NCI-H2107 (cell line): Measurements from ENCODE around the gene NYNRIN.
"Not testable (repeated sequence)": the region's sequence is repeated elsewhere in the genome, so short reads cannot be mapped to it uniquely, and the experiment has no call there.

Source experiments
- DNase-seq: peaks from one replicate; lab custom pipeline; 2025; lab: John Stamatoyannopoulos, UW

NYNRIN gene

DNA sequence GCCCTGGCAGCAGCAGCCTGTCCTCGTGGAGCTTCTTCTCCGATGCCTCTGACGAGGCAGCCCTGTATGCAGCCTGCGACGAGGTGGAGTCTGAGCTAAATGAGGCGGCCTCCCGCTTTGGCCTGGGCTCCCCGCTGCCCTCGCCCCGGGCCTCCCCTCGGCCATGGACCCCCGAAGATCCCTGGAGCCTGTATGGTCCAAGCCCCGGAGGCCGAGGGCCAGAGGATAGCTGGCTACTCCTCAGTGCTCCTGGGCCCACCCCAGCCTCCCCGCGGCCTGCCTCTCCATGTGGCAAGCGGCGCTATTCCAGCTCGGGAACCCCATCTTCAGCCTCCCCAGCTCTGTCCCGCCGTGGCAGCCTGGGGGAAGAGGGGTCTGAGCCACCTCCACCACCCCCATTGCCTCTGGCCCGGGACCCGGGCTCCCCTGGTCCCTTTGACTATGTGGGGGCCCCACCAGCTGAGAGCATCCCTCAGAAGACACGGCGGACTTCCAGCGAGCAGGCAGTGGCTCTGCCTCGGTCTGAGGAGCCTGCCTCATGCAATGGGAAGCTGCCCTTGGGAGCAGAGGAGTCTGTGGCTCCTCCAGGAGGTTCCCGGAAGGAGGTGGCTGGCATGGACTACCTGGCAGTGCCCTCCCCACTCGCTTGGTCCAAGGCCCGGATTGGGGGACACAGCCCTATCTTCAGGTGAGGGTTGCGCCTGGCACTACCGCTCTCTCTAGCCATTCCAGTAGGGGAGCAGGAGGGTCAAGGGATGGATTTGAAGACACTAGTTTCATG, 28.7 kb upstream of the NYNRIN start:
- DNase-seq: no peak

DNA sequence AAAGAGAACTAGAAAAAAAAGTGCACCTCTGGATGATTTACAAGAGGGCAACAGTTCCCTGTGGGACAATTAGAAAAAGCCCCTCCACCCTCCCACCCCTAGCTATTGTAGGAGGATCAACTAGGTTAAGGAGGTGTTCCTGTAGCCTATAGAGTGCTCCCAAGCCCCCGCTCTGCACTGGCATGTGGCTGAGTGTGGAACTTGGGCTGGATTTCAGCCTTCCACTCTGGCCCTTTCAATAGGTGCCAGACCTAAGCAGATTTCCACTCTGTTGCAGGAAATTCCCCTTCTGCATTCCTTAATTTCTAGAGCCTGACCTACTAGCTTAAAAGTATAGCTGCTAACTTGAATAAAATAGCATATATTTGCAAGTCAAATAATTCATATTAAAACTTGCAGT, 28.1 kb upstream of the NYNRIN start:
- no peak for DNase-seq

DNA sequence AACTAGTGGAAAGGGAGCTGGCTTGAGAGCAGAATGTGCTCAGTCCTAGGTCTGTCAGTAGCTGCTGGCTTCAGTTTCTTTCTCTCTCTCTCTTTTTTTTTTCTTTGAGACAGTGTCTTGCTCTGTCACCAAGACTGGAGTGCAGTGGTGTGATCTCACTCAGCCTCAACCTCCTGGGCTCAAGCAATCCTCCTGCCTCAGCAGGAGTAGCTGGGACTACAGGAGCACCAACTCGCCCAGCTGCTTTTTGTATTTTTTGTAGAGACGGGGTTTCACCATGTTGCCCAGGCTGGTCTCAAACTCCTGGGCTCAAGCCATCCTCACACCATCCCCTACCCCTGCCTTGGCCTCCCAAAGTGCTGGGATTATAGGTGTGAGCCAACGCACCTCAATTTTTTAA, 27.2 kb upstream of the NYNRIN start:
- DNase-seq: not testable (repeated sequence)

DNA sequence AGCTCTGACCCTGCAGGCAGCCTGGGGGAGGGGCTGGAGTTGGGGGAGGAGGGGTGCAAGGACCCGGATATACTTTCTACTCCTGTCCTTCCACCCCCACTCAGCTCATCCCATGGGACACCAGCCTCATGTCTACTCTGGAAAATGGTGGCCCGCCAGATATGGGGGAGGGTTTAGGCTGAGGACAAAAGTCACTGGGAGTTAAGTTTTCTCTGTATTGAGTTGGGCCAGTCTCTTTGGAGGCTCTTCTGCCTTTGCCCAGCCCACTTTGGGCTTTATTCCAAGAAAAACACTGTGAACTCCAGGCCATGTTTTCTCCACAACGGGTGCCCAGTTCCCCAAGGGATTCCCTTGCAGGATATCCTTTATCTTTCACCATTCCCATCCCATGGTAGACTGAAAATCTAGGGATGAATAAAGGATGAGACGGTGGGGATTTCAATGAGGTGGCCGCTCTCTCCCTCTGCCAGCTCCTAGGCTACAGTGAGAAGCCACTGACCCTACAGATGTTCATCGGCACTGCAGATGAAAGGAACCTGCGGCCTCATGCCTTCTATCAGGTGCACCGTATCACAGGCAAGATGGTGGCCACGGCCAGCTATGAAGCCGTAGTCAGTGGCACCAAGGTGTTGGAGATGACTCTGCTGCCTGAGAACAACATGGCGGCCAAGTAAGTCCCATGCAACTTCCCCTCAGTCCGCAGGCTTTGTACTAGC, 25.9 kb upstream of the NYNRIN start:
- no peak for DNase-seq

DNA sequence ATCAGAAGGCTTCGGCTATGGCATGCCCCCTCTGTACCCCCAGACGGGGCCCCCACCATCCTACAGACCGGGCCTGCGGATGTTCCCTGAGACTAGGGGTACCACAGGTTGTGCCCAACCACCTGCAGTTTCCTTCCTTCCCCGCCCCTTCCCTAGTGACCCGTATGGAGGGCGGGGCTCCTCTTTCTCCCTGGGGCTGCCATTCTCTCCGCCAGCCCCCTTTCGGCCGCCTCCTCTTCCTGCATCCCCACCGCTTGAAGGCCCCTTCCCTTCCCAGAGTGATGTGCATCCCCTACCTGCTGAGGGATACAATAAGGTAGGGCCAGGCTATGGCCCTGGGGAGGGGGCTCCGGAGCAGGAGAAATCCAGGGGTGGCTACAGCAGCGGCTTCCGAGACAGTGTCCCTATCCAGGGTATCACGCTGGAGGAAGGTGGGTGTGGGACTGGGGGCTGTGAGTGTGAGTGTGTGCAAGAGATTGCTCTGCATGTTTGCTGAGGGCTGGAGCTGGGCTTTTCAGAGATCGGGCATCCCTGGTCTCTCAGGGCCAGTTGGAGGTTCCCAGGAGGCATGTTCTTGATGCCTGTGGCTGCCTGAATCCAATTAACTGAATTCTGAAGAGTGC, 22.2 kb upstream of the NYNRIN start:
- no peak for DNase-seq

DNA sequence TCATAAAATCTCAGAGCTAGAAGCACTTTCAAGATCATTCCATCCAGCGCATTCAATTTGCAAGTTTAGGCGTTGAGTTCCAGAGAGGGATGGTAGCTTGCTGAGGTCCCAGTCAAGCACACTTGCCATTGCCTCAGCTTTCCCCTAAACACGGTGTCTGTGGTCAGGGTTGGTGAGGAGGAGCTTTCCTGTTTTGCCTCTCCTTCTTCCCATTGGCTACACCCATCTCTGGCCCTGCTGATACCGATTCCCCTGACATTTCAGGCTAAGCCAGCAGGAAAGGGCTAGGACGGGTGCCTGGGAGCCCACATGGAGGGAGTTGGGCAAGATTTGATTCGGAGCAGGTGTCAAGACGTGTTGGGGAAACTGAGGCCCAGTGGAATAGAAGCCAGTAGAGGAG, 21.7 kb upstream of the NYNRIN start:
- DNase-seq: no peak

DNA sequence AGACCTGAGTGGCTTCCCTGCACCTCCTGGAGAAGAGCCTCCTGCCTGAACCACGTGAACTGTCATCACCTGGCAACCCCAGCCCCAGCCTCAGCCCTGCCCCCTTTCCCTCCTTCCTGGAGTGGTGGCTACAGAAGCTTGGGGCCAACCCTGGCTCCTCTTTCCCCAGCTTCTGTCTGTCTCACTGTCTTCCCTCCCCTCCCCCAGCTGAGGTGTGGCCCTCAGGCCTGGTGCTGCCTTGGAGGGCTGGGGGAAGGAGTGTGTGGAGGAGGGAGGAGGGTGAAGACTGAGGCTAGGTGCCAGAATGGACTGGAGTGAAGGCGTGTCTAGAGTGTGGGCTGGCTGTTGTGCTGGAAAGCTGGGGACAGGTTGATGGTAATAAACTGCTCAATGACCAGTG, 21.1 kb upstream of the NYNRIN start:
- no peak for DNase-seq

DNA sequence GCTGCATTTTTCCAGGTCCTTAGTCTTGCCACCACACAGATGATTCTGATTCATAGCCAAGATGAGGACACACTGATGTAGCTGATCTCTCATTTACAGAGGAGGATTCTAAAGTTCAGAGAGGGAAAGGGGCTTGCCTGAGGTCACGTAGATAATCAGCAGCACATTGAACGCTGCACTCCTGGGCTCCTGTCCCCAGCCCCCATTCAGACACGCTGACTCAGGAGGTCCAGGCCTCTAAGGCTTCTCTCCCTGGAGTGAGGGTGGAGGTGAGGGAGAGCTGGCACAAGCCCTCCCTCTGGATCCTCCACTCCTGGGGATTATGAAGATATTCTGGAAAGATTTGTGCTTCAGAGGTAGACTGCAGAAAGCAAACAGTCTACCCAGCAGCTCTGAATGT, 20.5 kb upstream of the NYNRIN start:
- no peak for DNase-seq

DNA sequence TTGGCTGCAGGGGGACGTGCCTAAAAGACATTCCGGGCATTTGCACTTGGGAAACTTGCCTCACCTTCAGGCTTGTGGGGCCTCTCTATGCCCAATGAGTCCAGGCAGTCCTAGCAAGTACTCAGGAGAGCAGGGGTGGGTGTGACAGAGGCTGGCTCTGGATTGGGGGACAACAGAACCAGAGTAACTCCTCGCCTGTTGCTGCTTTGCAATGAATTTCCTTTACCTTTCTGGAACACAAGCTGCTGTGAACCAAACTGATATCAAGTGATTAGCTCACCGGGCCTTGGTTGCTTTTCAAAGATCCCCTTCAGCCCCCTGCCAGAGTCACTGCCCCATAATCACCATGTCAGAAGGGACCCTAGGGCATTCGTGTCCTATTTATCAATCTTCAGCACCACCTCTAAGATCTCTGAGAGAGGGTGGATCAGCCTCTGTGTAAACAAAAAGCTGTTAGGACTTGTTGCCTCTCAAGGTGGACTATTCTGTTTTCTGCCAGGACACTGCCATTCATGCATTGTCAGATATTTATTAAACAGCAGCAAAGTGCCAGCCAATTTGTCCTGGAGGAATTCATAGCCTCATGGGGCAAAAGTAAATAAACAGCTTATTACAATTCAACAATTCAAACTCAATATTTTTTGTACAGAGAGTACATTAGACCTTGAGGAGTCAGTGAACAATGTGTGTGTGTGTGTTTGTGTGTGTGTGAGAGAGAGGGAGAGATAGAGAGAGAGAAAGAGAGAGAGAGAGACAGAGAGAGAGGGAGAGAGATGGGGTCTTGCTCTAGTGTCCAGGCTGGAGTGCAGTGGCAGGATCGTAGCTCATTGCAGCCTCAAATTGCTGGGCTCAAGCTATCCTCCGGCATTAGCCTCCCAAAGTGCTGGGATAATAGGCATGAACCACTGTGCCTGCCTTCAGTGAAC, 19.6 kb upstream of the NYNRIN start:
- DNase-seq: no peak

DNA sequence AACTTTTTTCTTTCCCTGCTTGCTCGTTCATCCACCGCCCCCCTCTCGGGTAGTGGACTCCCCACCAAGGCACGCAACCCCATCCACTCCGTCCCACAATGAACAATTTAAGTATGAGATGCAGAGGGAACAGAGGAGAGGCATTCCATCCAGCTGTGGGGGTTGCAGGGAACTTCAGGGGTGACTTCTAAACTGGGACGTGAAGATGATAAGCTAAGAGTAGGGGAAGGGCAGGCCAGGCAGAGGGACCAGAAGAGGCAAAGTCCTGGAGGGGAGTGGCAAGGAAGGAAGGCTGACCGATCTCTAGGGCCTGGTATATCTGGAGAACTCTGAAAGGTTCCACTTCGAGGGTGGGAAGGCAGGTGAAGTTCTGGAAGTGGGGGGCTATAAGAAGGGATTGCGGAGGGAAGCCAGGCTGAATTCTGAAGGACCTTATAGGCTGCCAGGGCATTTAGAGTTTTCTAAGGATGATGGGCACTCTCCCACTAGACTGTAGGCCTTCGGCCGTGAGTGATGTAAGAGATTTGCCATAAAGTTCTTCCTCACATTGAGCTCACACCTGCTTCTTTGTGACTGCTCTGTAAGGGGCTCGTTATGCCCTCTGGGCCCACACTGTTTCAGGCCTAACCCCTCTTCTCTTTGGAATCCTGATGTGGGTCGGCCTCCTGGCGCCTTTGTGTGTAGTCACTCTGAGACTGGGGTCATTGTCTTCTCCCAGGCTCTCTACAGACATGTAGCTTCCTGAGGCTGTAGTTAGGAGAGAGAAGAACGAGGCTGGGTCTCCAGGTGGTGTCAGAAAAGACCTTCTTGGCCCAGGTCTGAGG, 18.7 kb upstream of the NYNRIN start:
- no peak for DNase-seq

DNA sequence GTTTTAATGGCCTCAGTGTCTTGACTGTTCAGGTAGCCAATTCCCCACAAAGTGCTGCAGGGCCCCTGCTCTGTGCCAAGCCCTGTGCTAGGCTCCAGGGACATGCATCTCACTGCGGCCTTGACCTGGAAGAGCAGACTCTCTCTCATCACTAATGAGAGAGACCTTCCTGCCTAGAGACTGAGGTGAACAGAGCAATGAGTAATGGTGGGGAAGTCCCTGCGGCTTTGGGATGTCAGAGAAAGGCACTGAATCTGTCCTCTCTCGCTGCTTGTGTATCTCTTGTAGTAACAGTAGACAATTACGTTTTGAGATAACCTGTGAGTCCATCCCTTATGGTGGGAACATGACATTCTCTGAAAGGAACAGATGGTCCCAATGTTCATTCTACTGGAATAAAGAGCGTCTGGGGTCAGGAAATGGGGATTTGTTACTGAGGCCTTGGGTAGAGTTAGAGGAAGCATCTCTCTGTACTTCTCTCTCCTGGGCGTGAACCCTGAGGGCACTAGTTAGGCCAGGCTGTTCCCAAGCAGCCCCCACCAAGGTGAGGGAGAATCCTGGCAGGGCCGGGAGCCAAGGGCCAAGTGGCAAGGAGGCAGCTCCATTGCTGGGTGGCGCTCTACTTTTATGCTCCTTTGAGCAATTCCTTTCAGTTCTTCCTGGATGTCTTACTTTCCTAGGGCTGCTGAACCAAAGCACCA, 17.3 kb upstream of the NYNRIN start:
- DNase-seq: no peak

DNA sequence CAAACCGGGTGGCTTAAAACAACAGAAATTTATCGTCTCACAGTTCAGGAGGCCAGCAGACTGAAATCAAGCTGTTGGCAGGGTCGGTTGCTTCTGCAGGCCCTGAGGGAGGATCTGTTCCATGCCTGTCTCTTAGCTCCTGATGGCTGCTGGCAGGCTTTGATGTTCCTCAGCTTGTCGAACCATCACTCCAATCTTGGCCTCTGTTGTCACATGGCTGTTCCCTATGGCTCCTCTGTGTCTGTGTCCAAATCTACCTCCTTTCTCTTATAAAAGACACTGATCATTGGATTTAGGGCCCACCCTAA, 16.8 kb upstream of the NYNRIN start:
- no peak for DNase-seq

DNA sequence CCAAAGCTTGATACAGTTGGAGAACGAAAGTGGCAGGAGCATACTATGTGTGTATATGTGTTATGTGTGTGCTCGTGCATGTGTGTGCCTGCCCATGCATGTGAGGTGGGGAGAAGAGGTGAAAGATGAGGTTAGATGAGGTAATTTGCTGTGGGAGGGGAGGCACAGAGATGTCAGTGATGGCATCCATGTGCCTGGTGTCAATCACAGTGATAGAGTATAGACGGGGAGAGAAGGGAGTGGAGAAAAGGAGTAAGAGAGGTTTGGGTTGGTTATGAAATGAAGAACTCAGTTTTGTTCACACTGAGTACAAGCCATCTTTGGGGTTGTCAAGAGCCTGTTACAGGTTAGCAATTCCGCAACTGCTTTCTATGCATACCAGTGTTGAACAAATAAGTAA, 14.6 kb upstream of the NYNRIN start:
- no peak for DNase-seq

DNA sequence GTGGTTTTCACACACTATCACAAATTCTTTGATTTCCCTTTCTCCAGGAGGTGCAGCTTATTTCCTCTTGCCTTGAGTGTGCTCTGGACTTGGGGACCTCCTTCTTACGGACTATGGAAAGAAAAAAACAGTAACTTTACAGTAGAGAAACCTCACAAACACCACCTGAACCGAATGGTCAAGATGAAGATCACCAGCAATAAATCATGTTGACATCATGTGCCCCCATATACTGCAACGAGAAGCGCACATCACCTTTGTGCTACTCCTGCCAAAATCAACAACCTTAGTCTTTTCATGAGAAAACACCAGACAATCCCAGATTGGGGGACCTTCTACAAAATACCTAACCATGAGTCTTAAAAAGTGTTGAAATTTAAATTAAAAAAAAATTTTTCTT, 13.3 kb upstream of the NYNRIN start:
- no peak for DNase-seq

DNA sequence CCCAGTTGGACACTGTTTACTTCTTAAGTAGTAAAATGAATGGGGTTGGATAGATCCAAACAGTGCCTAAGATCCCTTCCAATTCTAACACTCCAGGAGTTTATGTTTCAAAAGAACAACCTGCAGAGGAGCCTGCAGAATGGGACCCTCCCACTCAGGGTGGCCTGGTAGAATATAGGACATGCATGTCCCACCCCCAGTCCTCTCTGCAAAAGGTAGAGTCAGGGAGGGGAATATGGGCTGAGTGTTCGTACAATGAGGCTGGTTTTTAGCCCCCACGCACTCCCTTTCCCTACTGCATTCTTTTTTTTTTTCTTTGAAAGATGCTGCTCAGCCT, 11.8 kb upstream of the NYNRIN start:
- DNase-seq: no peak

DNA sequence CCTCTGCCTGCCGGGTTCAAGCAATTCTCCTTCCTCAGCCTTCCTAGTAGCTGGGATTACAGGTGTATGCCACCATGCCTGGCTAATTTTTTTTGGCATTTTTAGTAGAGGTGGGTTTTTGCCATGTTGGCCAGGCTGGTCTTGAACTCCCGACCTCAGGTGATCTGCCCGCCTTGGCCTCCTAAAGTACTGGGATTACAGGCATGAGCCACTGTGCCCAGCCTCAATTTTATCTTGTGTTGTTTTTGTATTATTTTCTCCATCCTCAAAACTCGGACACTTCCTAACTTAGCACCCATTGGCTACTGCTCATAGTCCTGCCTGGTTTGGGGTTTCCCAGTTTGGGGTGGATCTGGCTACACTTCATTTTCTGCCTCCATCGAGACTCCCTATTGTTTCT, 11.2 kb upstream of the NYNRIN start:
- not testable (repeated sequence) for DNase-seq

DNA sequence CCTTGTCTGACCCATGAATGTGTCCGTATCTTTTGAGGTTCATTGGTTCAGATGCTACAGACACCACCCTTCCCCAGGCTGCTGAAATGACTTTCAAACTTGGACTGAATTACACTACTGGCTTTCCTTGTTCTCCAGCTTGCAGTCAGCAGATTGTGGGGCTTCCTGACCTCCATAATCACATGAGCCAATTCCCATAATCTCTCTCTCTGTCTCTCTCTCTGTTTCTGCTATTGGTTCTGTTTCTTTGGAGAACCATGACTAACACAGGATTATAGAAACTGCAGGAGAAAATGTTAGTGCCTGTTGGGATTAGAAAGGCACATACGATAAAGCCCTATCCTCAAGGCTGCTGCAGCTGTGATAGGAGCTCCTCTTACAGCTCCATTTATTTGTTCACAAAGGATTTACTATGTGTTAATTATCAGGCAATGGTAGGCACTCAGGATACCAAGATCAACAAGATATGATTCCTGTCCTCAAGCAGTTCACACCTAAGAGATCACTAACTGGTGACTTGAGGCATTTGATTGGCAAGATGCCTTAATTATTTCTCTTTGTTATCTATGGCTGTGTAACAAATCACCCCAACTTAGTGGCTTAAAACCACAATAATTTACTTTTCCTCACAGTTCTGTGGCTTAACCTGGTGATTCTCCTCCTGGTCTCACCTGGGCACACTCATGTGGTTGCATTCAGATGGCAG, 10.2 kb upstream of the NYNRIN start:
- no peak for DNase-seq

DNA sequence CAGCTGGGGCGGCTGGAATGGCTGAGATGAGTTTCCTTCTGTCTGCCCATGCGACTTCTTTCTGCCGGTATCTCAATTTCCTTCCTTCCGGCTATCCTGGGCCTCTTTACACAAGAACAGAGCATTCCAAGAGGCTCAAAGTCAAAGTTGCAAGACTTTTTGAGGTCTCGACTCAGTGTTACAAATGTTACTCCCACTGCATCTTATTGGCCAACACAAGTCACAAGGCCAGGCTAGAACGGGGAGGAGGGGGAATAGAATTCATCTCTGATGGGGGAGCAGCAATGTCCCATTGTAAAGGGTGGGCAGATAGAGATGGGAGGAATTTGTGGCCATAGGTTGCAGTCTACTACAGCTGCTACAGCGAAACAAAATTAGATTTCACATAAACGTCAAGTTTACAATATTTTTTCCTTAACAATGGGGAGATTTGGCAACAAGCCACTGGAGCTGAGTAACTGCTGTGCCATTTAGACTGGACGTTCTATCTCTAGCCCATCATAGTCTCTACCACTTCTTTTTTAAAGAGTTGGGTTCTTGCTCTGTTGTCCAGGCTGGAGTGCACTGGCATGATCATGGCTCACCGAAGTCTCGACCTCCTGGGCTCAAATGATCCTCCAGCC, 9.5 kb upstream of the NYNRIN start:
- no peak for DNase-seq

DNA sequence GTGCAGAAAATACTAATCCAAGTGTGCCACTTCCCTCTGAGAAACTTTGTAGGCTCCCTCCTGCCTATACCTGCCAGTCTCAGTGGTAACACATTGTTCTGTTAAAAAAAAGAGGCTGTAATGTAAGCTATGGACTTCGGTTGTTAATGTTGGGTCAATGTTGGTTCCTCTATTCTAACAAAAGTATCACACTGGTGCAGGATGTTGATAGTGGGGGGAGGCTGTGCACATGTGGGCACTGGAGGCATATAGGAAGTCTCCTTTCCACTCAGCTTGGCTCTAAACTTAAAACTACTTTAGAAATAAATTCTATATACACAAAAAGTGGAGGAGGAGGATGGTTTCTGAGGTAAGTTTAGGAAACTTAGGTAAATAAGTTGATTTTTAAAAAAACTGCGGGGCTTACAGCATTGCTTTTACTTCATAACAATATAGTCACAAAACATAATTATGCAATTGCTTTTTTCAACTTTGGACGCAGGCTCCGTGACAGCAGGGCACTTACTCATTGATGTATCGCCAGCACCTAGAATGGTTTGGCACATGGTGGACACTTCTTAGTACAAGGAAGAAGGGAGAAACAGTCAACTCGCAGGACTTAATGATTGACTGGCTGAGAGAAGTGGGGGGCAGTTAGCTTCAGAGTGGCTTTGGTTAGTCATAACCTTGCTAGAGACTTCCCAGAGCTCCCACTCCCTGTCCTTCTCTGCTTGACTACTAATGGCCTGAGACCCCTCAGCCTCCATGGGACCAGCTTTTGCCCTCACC, 7.9 kb upstream of the NYNRIN start:
- DNase-seq: no peak
